ENCODE measurements around the gene DSPP. TPM values are rescaled to one million over a fixed set of nuclear protein-coding genes. Genes with fewer than 3 reads are reported as not detected.

DSPP gene
- total and polyA plus RNA-seq, 2 experiments from 2014 or later = 0.08 TPM; not detected in 1

DNA sequence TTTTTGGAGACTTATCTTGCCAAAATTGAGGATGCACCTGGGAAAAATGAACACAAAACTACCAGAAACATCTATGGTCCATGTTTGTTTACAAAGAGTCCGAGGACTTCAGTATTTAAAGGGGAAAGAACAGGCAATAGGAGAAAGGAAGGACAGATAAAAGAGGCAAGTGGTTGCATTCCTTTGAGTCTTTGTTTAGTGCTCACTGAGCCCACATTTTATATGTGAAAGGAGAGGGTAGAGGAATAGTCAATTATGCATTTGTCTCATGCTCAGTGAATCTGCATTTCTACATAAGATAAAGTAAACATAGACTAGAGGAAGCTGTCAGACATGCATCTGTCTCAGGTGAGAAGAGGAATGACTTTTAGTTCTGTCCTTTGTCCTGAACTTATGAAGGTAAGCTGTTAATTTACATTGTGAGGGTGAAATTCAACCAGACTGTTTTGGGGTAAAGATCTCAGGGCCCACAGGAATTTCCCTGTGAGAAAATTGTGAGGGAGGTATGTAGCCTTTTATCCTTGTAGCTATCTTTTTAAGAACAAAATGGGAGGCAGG is 46.2 kb downstream of the DSPP start:
- Histone ChIP-seq H3K27me3 (ENCODE audit: insufficient read depth) (no peaks in the 10 kb centered on the region), H3K27ac (ENCODE audit: low read depth) (0 out of 2 replicates have a peak overlapping the region, but pooled peaks have one; percentile 26), H3F3A (replicated peaks; ENCODE audit: low read depth) (no peaks in the 10 kb centered on the region), H4K20me1 (replicated peaks; ENCODE audit: insufficient read depth) (no peaks in the 10 kb centered on the region), H3K4me1 (ENCODE audit: insufficient read depth) (peaks cover 18% of the 10 kb centered on the region), H3K79me2 (replicated peaks; ENCODE audit: insufficient read depth) (no peaks in the 10 kb centered on the region), H3K9me2 (ENCODE audit: insufficient read depth) (no peaks in the 10 kb centered on the region), H3K36me3 (ENCODE audit: insufficient read depth) (no peaks in the 10 kb centered on the region), H2AFZ (no peak overlapping the region; the same call in 1 of the 2 replicates), H3K4me2 (0 out of 2 replicates have a peak overlapping the region, but pooled peaks have one; percentile 5), H3K4me3 (no peak overlapping the region)
- TF ChIP-seq REST (IDR thresholded peaks at IDR 0.05; ENCODE audit: unreplicated experiment) = peak; percentile 52
- no peak for TF ChIP-seq ZNF114 (CRISPR knock-in tag; IDR thresholded peaks at IDR 0.05)
- DNase-seq (ENCODE audit: low spot score) = peak; percentile 41
- Mint-ChIP-seq H3K36me3 (ENCODE audit: low read depth) (no peaks in the 10 kb centered on the region), H3K27ac (peak overlapping the region; percentile 80), H3K9me3 (no peaks in the 10 kb centered on the region; the same call in 2 of the 3 replicates), H3K4me3 (no peak overlapping the region), H3K4me1 (peaks cover 23% of the 10 kb centered on the region), H3K27me3 (ENCODE audit: insufficient read depth, low read depth, poor library complexity) (no peaks in the 10 kb centered on the region)
- ATAC-seq = peak; percentile 64

- Mint-ChIP-seq H3K9me3 (no peaks in the 10 kb centered on the region; the same call in 1 of the 3 replicates), H3K36me3 (ENCODE audit: low read depth) (peaks cover 7% of the 10 kb centered on the region; the same call in 2 of the 3 replicates), H3K4me1 (peaks cover 23% of the 10 kb centered on the region), H3K27me3 (ENCODE audit: insufficient read depth, low read depth, poor library complexity) (no peaks in the 10 kb centered on the region), H3K27ac (no peak overlapping the region), H3K4me3 (no peak overlapping the region)
- Histone ChIP-seq H3K4me3 (no peak overlapping the region), H3K27me3 (ENCODE audit: insufficient read depth) (no peaks in the 10 kb centered on the region), H4K20me1 (replicated peaks; ENCODE audit: insufficient read depth) (no peaks in the 10 kb centered on the region), H3K79me2 (replicated peaks; ENCODE audit: insufficient read depth) (no peaks in the 10 kb centered on the region), H2AFZ (no peak overlapping the region), H3K4me2 (no peak overlapping the region), H3K36me3 (ENCODE audit: insufficient read depth) (no peaks in the 10 kb centered on the region), H3K27ac (ENCODE audit: low read depth) (no peak overlapping the region), H3K9me2 (ENCODE audit: insufficient read depth) (peaks cover 10% of the 10 kb centered on the region; the same call in 1 of the 2 replicates), H3K4me1 (ENCODE audit: insufficient read depth) (peaks cover 18% of the 10 kb centered on the region), H3F3A (replicated peaks; ENCODE audit: low read depth) (no peaks in the 10 kb centered on the region)
- ATAC-seq (no peak), DNase-seq (ENCODE audit: low spot score) (no peak)
- TF ChIP-seq POLR2AphosphoS5 (IDR thresholded peaks at IDR 0.05; ENCODE audit: low read depth) (no peak), REST (IDR thresholded peaks at IDR 0.05; ENCODE audit: unreplicated experiment) (no peak), EZH2phosphoT487 (IDR thresholded peaks at IDR 0.05; ENCODE audit: unreplicated experiment) (no peak), JUNB (IDR thresholded peaks at IDR 0.05; ENCODE audit: unreplicated experiment) (no peak), EZH2 (IDR thresholded peaks at IDR 0.05; ENCODE audit: low read depth, unreplicated experiment) (no peak)
- TF ChIP-seq, protein P1, sequence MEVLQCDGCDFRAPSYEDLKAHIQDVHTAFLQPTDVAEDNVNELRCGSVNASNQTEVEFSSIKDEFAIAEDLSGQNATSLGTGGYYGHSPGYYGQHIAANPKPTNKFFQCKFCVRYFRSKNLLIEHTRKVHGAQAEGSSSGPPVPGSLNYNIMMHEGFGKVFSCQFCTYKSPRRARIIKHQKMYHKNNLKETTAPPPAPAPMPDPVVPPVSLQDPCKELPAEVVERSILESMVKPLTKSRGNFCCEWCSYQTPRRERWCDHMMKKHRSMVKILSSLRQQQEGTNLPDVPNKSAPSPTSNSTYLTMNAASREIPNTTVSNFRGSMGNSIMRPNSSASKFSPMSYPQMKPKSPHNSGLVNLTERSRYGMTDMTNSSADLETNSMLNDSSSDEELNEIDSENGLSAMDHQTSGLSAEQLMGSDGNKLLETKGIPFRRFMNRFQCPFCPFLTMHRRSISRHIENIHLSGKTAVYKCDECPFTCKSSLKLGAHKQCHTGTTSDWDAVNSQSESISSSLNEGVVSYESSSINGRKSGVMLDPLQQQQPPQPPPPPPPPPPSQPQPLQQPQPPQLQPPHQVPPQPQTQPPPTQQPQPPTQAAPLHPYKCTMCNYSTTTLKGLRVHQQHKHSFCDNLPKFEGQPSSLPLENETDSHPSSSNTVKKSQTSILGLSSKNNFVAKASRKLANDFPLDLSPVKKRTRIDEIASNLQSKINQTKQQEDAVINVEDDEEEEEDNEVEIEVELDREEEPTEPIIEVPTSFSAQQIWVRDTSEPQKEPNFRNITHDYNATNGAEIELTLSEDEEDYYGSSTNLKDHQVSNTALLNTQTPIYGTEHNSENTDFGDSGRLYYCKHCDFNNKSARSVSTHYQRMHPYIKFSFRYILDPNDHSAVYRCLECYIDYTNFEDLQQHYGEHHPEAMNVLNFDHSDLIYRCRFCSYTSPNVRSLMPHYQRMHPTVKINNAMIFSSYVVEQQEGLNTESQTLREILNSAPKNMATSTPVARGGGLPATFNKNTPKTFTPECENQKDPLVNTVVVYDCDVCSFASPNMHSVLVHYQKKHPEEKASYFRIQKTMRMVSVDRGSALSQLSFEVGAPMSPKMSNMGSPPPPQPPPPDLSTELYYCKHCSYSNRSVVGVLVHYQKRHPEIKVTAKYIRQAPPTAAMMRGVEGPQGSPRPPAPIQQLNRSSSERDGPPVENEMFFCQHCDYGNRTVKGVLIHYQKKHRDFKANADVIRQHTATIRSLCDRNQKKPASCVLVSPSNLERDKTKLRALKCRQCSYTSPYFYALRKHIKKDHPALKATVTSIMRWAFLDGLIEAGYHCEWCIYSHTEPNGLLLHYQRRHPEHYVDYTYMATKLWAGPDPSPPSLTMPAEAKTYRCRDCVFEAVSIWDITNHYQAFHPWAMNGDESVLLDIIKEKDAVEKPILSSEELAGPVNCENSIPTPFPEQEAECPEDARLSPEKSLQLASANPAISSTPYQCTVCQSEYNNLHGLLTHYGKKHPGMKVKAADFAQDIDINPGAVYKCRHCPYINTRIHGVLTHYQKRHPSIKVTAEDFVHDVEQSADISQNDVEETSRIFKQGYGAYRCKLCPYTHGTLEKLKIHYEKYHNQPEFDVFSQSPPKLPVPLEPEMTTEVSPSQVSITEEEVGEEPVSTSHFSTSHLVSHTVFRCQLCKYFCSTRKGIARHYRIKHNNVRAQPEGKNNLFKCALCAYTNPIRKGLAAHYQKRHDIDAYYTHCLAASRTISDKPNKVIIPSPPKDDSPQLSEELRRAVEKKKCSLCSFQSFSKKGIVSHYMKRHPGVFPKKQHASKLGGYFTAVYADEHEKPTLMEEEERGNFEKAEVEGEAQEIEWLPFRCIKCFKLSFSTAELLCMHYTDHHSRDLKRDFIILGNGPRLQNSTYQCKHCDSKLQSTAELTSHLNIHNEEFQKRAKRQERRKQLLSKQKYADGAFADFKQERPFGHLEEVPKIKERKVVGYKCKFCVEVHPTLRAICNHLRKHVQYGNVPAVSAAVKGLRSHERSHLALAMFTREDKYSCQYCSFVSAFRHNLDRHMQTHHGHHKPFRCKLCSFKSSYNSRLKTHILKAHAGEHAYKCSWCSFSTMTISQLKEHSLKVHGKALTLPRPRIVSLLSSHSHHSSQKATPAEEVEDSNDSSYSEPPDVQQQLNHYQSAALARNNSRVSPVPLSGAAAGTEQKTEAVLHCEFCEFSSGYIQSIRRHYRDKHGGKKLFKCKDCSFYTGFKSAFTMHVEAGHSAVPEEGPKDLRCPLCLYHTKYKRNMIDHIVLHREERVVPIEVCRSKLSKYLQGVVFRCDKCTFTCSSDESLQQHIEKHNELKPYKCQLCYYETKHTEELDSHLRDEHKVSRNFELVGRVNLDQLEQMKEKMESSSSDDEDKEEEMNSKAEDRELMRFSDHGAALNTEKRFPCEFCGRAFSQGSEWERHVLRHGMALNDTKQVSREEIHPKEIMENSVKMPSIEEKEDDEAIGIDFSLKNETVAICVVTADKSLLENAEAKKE (CRISPR knock-in tag; IDR thresholded peaks at IDR 0.05) = no peak
Measured at GRCh38 chr4:87657525-87657924, 49.2 kb downstream of the DSPP start.

All from GM23338 (cell line).